Measurements from ENCODE around the gene GPR137C.

The GPR137C gene

GRCh38 chr14:52609445-52610044, 56.9 kb downstream of the GPR137C start:
- Histone ChIP-seq H3K4me3 (ENCODE audit: low read length in 2 of 2) (no peak overlapping the region), H3K27me3 (ENCODE audit: control insufficient read depth in 1 of 2, insufficient read depth in 2 of 2, low read length in 2 of 2) (no peaks in the 10 kb centered on the region), H3K4me1 (ENCODE audit: control insufficient read depth, insufficient read depth, low read length) (no peaks in the 10 kb centered on the region), H3K9ac (ENCODE audit: low read length in 2 of 2) (no peak overlapping the region), H3K36me3 (ENCODE audit: control insufficient read depth in 2 of 2, insufficient read depth in 2 of 2, low read length in 2 of 2) (no peaks in the 10 kb centered on the region), H3K27ac (ENCODE audit: low read length) (no peak overlapping the region), H3K9me3 (ENCODE audit: control insufficient read depth in 2 of 2, low read length in 2 of 2) (no peaks in the 10 kb centered on the region)

- Histone ChIP-seq H3K4me3 (ENCODE audit: low read length in 2 of 2) (no peak overlapping the region), H3K9me3 (ENCODE audit: control insufficient read depth in 2 of 2, low read length in 2 of 2) (no peaks in the 10 kb centered on the region), H3K27ac (ENCODE audit: low read length) (no peak overlapping the region), H3K4me1 (ENCODE audit: control insufficient read depth, insufficient read depth, low read length) (no peaks in the 10 kb centered on the region), H3K36me3 (ENCODE audit: control insufficient read depth in 2 of 2, insufficient read depth in 2 of 2, low read length in 2 of 2) (no peaks in the 10 kb centered on the region), H3K27me3 (ENCODE audit: control insufficient read depth in 1 of 2, insufficient read depth in 2 of 2, low read length in 2 of 2) (no peaks in the 10 kb centered on the region), H3K9ac (ENCODE audit: low read length in 2 of 2) (no peak overlapping the region)
These were observed 57.6 kb downstream of the GPR137C start for GRCh38 chr14:52610187-52610586.

- no peaks in the 10 kb centered on the region for H3K4me1 ChIP-seq (ENCODE audit: control insufficient read depth, insufficient read depth, low read length)
- H3K4me3 ChIP-seq (ENCODE audit: low read length in 2 of 2): no peak overlapping the region
- H3K9ac ChIP-seq (ENCODE audit: low read length in 2 of 2): no peak overlapping the region
- no peaks in the 10 kb centered on the region for H3K36me3 ChIP-seq (ENCODE audit: control insufficient read depth in 2 of 2, insufficient read depth in 2 of 2, low read length in 2 of 2)
- no peaks in the 10 kb centered on the region for H3K27me3 ChIP-seq (ENCODE audit: control insufficient read depth in 1 of 2, insufficient read depth in 2 of 2, low read length in 2 of 2)
- H3K27ac ChIP-seq (ENCODE audit: low read length): no peak overlapping the region
- H3K9me3 ChIP-seq (ENCODE audit: control insufficient read depth in 2 of 2, low read length in 2 of 2): no peaks in the 10 kb centered on the region
These were observed 66.0 kb downstream of the GPR137C start for GRCh38 chr14:52618602-52619001.

- Histone ChIP-seq H3K4me1 (ENCODE audit: control insufficient read depth, insufficient read depth, low read length) (no peaks in the 10 kb centered on the region), H3K9ac (ENCODE audit: low read length in 2 of 2) (no peak overlapping the region), H3K9me3 (ENCODE audit: control insufficient read depth in 2 of 2, low read length in 2 of 2) (no peaks in the 10 kb centered on the region), H3K27ac (ENCODE audit: low read length) (no peak overlapping the region), H3K27me3 (ENCODE audit: control insufficient read depth in 1 of 2, insufficient read depth in 2 of 2, low read length in 2 of 2) (no peaks in the 10 kb centered on the region), H3K36me3 (ENCODE audit: control insufficient read depth in 2 of 2, insufficient read depth in 2 of 2, low read length in 2 of 2) (no peaks in the 10 kb centered on the region), H3K4me3 (ENCODE audit: low read length in 2 of 2) (no peak overlapping the region)
These were observed 67.1 kb downstream of the GPR137C start for GRCh38 chr14:52619687-52620086.

GRCh38 chr14:52640137-52640536, 87.5 kb downstream of the GPR137C start:
- H3K27me3 ChIP-seq (ENCODE audit: control insufficient read depth in 1 of 2, insufficient read depth in 2 of 2, low read length in 2 of 2): no peaks in the 10 kb centered on the region
- no peaks in the 10 kb centered on the region for H3K4me1 ChIP-seq (ENCODE audit: control insufficient read depth, insufficient read depth, low read length)
- H3K27ac ChIP-seq (ENCODE audit: low read length): no peak overlapping the region
- H3K36me3 ChIP-seq (ENCODE audit: control insufficient read depth in 2 of 2, insufficient read depth in 2 of 2, low read length in 2 of 2): peaks cover 0 to 4% of the 10 kb centered on the region in 2 donors
- no peak overlapping the region for H3K9ac ChIP-seq (ENCODE audit: low read length in 2 of 2)
- no peak overlapping the region for H3K4me3 ChIP-seq (ENCODE audit: low read length in 2 of 2)
- no peaks in the 10 kb centered on the region for H3K9me3 ChIP-seq (ENCODE audit: control insufficient read depth in 2 of 2, low read length in 2 of 2)

GRCh38 chr14:52641745-52642144, 89.1 kb downstream of the GPR137C start:
- Histone ChIP-seq H3K4me1 (ENCODE audit: control insufficient read depth, insufficient read depth, low read length) (no peaks in the 10 kb centered on the region), H3K4me3 (ENCODE audit: low read length in 2 of 2) (no peak overlapping the region), H3K27me3 (ENCODE audit: control insufficient read depth in 1 of 2, insufficient read depth in 2 of 2, low read length in 2 of 2) (no peaks in the 10 kb centered on the region), H3K36me3 (ENCODE audit: control insufficient read depth in 2 of 2, insufficient read depth in 2 of 2, low read length in 2 of 2) (peaks cover 0 to 4% of the 10 kb centered on the region in 2 donors), H3K9ac (ENCODE audit: low read length in 2 of 2) (no peak overlapping the region), H3K27ac (ENCODE audit: low read length) (no peak overlapping the region), H3K9me3 (ENCODE audit: control insufficient read depth in 2 of 2, low read length in 2 of 2) (no peaks in the 10 kb centered on the region)

GRCh38 chr14:52649511-52649910, 96.9 kb downstream of the GPR137C start:
- Histone ChIP-seq H3K27me3 (ENCODE audit: control insufficient read depth in 1 of 2, insufficient read depth in 2 of 2, low read length in 2 of 2) (no peaks in the 10 kb centered on the region), H3K4me3 (ENCODE audit: low read length in 2 of 2) (no peak overlapping the region), H3K9ac (ENCODE audit: low read length in 2 of 2) (no peak overlapping the region), H3K4me1 (ENCODE audit: control insufficient read depth, insufficient read depth, low read length) (no peaks in the 10 kb centered on the region), H3K27ac (ENCODE audit: low read length) (no peak overlapping the region), H3K9me3 (ENCODE audit: control insufficient read depth in 2 of 2, low read length in 2 of 2) (no peaks in the 10 kb centered on the region), H3K36me3 (ENCODE audit: control insufficient read depth in 2 of 2, insufficient read depth in 2 of 2, low read length in 2 of 2) (peaks cover 3 to 6% of the 10 kb centered on the region in 2 donors)

GRCh38 chr14:52650774-52651173, 98.1 kb downstream of the GPR137C start:
- Histone ChIP-seq H3K36me3 (ENCODE audit: control insufficient read depth in 2 of 2, insufficient read depth in 2 of 2, low read length in 2 of 2) (peaks cover 3 to 6% of the 10 kb centered on the region in 2 donors), H3K27me3 (ENCODE audit: control insufficient read depth in 1 of 2, insufficient read depth in 2 of 2, low read length in 2 of 2) (no peaks in the 10 kb centered on the region), H3K9me3 (ENCODE audit: control insufficient read depth in 2 of 2, low read length in 2 of 2) (no peaks in the 10 kb centered on the region), H3K4me3 (ENCODE audit: low read length in 2 of 2) (no peak overlapping the region), H3K4me1 (ENCODE audit: control insufficient read depth, insufficient read depth, low read length) (no peaks in the 10 kb centered on the region), H3K27ac (ENCODE audit: low read length) (no peak overlapping the region), H3K9ac (ENCODE audit: low read length in 2 of 2) (no peak overlapping the region)

GRCh38 chr14:52656905-52657304, 104.3 kb downstream of the GPR137C start:
- no peaks in the 10 kb centered on the region for H3K27me3 ChIP-seq (ENCODE audit: control insufficient read depth in 1 of 2, insufficient read depth in 2 of 2, low read length in 2 of 2)
- no peaks in the 10 kb centered on the region for H3K9me3 ChIP-seq (ENCODE audit: control insufficient read depth in 2 of 2, low read length in 2 of 2)
- peaks cover 0 to 9% of the 10 kb centered on the region in 2 donors for H3K36me3 ChIP-seq (ENCODE audit: control insufficient read depth in 2 of 2, insufficient read depth in 2 of 2, low read length in 2 of 2)
- no peak overlapping the region for H3K27ac ChIP-seq (ENCODE audit: low read length)
- no peaks in the 10 kb centered on the region for H3K4me1 ChIP-seq (ENCODE audit: control insufficient read depth, insufficient read depth, low read length)
- no peak overlapping the region for H3K9ac ChIP-seq (ENCODE audit: low read length in 2 of 2)
- H3K4me3 ChIP-seq (ENCODE audit: low read length in 2 of 2): no peak overlapping the region

- Histone ChIP-seq H3K36me3 (ENCODE audit: control insufficient read depth in 2 of 2, insufficient read depth in 2 of 2, low read length in 2 of 2) (peaks cover 0 to 9% of the 10 kb centered on the region in 2 donors), H3K9me3 (ENCODE audit: control insufficient read depth in 2 of 2, low read length in 2 of 2) (no peaks in the 10 kb centered on the region), H3K9ac (ENCODE audit: low read length in 2 of 2) (no peak overlapping the region), H3K27me3 (ENCODE audit: control insufficient read depth in 1 of 2, insufficient read depth in 2 of 2, low read length in 2 of 2) (no peaks in the 10 kb centered on the region), H3K4me3 (ENCODE audit: low read length in 2 of 2) (no peak overlapping the region), H3K27ac (ENCODE audit: low read length) (no peak overlapping the region), H3K4me1 (ENCODE audit: control insufficient read depth, insufficient read depth, low read length) (no peaks in the 10 kb centered on the region)
These were observed 107.7 kb downstream of the GPR137C start for GRCh38 chr14:52660325-52660724.

- Histone ChIP-seq H3K27ac (ENCODE audit: low read length) (no peak overlapping the region), H3K9ac (ENCODE audit: low read length in 2 of 2) (no peak overlapping the region), H3K27me3 (ENCODE audit: control insufficient read depth in 1 of 2, insufficient read depth in 2 of 2, low read length in 2 of 2) (no peaks in the 10 kb centered on the region), H3K4me3 (ENCODE audit: low read length in 2 of 2) (no peak overlapping the region), H3K9me3 (ENCODE audit: control insufficient read depth in 2 of 2, low read length in 2 of 2) (no peaks in the 10 kb centered on the region), H3K4me1 (ENCODE audit: control insufficient read depth, insufficient read depth, low read length) (no peaks in the 10 kb centered on the region), H3K36me3 (ENCODE audit: control insufficient read depth in 2 of 2, insufficient read depth in 2 of 2, low read length in 2 of 2) (peaks cover 4 to 9% of the 10 kb centered on the region in 2 donors)
These were observed 108.2 kb downstream of the GPR137C start for GRCh38 chr14:52660832-52661231.
